ENCODE measurements around the gene DCTD.

- TF ChIP-seq CTCF (conservative IDR thresholded peaks at IDR 0.05) (no peak), ZFX (IDR thresholded peaks at IDR 0.05) (no peak)
Measured at GRCh38 chr4:182858711-182859110, 58.5 kb downstream of the DCTD start.

Data from C4-2B (cell line).